CD4-positive, CD25-positive, alpha-beta regulatory T cell (primary cell): ENCODE measurements around the gene CACNA2D3. TPM values are rescaled to one million over a fixed set of nuclear protein-coding genes. Genes with fewer than 3 reads are reported as not detected.

Experiments used
- ATAC-seq, 2 donors: fragments of 150-1000 bp; cut with Tn5 transposase; one replicate each; pipeline ENCODE4 v1.10.0; 2021; ENCODE audit warnings: low read depth in 2 of 2, moderate number of reproducible peaks in 2 of 2, moderate library complexity in 1 of 2
- DNase-seq, 3 donors: peaks; one replicate each; pipeline versions ENCODE4 v3.0.0 to v3.0.0-alpha.2; 2012 to 2022; ENCODE audit warnings: mixed read lengths in 1 of 3
- H3K27ac ChIP-seq: one replicate; pipeline ENCODE4 v1.7.0; 2013; ENCODE audit warnings: mild to moderate bottlenecking, low read length; ENCODE audit not compliant: insufficient read depth, poor library complexity, severe bottlenecking
- H3K27me3 ChIP-seq: one replicate; pipeline ENCODE4 v1.7.0; 2013; ENCODE audit warnings: low read length; ENCODE audit not compliant: control insufficient read depth, insufficient read depth
- H3K36me3 ChIP-seq: one replicate; pipeline ENCODE4 v1.7.0; 2013; ENCODE audit warnings: mild to moderate bottlenecking, low read length, moderate library complexity; ENCODE audit not compliant: control insufficient read depth, insufficient read depth
- H3K4me1 ChIP-seq: 2 replicates; pipeline ENCODE4 v1.7.0; 2013; ENCODE audit warnings: mild to moderate bottlenecking, low read length; ENCODE audit not compliant: insufficient read depth, control insufficient read depth, poor library complexity, severe bottlenecking
- H3K4me3 ChIP-seq: one replicate; pipeline ENCODE4 v1.7.0; 2013; ENCODE audit warnings: low read depth, mild to moderate bottlenecking, low read length, moderate library complexity
- H3K9me3 ChIP-seq, 2 experiments: 1 replicate in 1 of 2; 2 replicates in 1 of 2; pipeline ENCODE4 v1.7.0; 2013; ENCODE audit warnings: low read length in 2 of 2, mild to moderate bottlenecking in 1 of 2, moderate library complexity in 1 of 2; ENCODE audit not compliant: control insufficient read depth in 2 of 2
- H3K27ac Mint-ChIP-seq, 3 donors: one replicate each; pipeline ENCODE4 v1.8.0; 2020 to 2022; ENCODE audit warnings: mild to moderate bottlenecking in 3 of 3, mixed read lengths in 3 of 3, moderate library complexity in 2 of 3
- H3K27me3 Mint-ChIP-seq: one replicate; pipeline ENCODE4 v1.8.0; 2022; ENCODE audit warnings: mild to moderate bottlenecking, mixed read lengths
- H3K36me3 Mint-ChIP-seq: one replicate; pipeline ENCODE4 v1.8.0; 2020; ENCODE audit warnings: mixed read lengths
- H3K4me1 Mint-ChIP-seq, 4 donors: one replicate each; pipeline ENCODE4 v1.8.0; 2020 to 2022; ENCODE audit warnings: mixed read lengths in 4 of 4, mild to moderate bottlenecking in 1 of 4
- H3K4me3 Mint-ChIP-seq, 4 donors: one replicate each; pipeline ENCODE4 v1.8.0; 2020 to 2022; ENCODE audit warnings: mild to moderate bottlenecking in 4 of 4, mixed read lengths in 4 of 4, moderate library complexity in 3 of 4
- H3K9me3 Mint-ChIP-seq, 7 donors: one replicate each; pipeline ENCODE4 v1.8.0; 2020 to 2022; ENCODE audit warnings: mixed read lengths in 7 of 7, mild to moderate bottlenecking in 3 of 7, moderate library complexity in 2 of 7
- polyA plus RNA-seq, 4 donors: library from polyadenylated mRNA; unstranded; fragments of 300-500 nt; fragmentation: Illumina TruSeq; gene quantifications; one replicate each; pipeline ENCODE4 v1.2.3, GENCODE V29; 2021
- total RNA-seq: library from RNA; stranded (reverse); gene quantifications from one replicate; pipeline ENCODE4 v1.2.3, GENCODE V29; 2022

CACNA2D3 gene
- total and polyA plus RNA-seq, 5 donors from 2014 or later, result not detected

GRCh38 chr3:54358316-54358715 is 236.0 kb downstream of the CACNA2D3 start:
- Histone ChIP-seq H3K4me1 (no peaks in the 10 kb centered on the region), H3K4me3 (no peak overlapping the region), H3K27me3 (no peaks in the 10 kb centered on the region), H3K9me3 (no peaks in the 10 kb centered on the region), H3K36me3 (no peaks in the 10 kb centered on the region), H3K27ac (no peak overlapping the region)
- Mint-ChIP-seq H3K4me3 (no peak overlapping the region), H3K36me3 (no peaks in the 10 kb centered on the region), H3K9me3 (peaks cover 0 to 4% (median 0%) of the 10 kb centered on the region in 7 donors), H3K27me3 (no peaks in the 10 kb centered on the region), H3K27ac (no peak overlapping the region), H3K4me1 (no peaks in the 10 kb centered on the region)
- DNase-seq, result no peak
- no peak for ATAC-seq

GRCh38 chr3:54358969-54359694 is 236.8 kb downstream of the CACNA2D3 start:
- Histone ChIP-seq H3K4me3 (no peak overlapping the region), H3K9me3 (no peaks in the 10 kb centered on the region), H3K4me1 (no peaks in the 10 kb centered on the region), H3K27me3 (no peaks in the 10 kb centered on the region), H3K27ac (no peak overlapping the region), H3K36me3 (no peaks in the 10 kb centered on the region)
- H3K27me3 Mint-ChIP-seq, result no peaks in the 10 kb centered on the region
- peaks cover 0 to 4% (median 0%) of the 10 kb centered on the region in 7 donors for H3K9me3 Mint-ChIP-seq
- H3K27ac Mint-ChIP-seq, result no peak overlapping the region
- no peak overlapping the region for H3K4me3 Mint-ChIP-seq
- no peaks in the 10 kb centered on the region for H3K4me1 Mint-ChIP-seq
- no peaks in the 10 kb centered on the region for H3K36me3 Mint-ChIP-seq
- DNase-seq, result no peak
- no peak for ATAC-seq

- Histone ChIP-seq H3K36me3 (no peaks in the 10 kb centered on the region), H3K27me3 (no peaks in the 10 kb centered on the region), H3K4me3 (no peak overlapping the region), H3K27ac (no peak overlapping the region), H3K9me3 (no peaks in the 10 kb centered on the region), H3K4me1 (no peaks in the 10 kb centered on the region)
- ATAC-seq (no peak), DNase-seq (no peak)
- Mint-ChIP-seq H3K4me1 (no peaks in the 10 kb centered on the region), H3K27me3 (no peaks in the 10 kb centered on the region), H3K4me3 (no peak overlapping the region), H3K9me3 (peaks cover 0 to 9% (median 0%) of the 10 kb centered on the region in 7 donors), H3K36me3 (no peaks in the 10 kb centered on the region), H3K27ac (no peak overlapping the region)
Observed at GRCh38 chr3:54360320-54360719, 238.0 kb downstream of the CACNA2D3 start.

- Mint-ChIP-seq H3K4me1 (no peaks in the 10 kb centered on the region), H3K27ac (no peak overlapping the region)
Observed at GRCh38 chr3:54361746-54362283, 239.5 kb downstream of the CACNA2D3 start.

GRCh38 chr3:54366007-54366750 is 243.8 kb downstream of the CACNA2D3 start:
- no peaks in the 10 kb centered on the region for H3K36me3 ChIP-seq
- H3K4me1 ChIP-seq, result no peaks in the 10 kb centered on the region
- no peak overlapping the region for H3K4me3 Mint-ChIP-seq
- H3K4me3 ChIP-seq, result no peak overlapping the region
- H3K4me1 Mint-ChIP-seq, result no peaks in the 10 kb centered on the region
- ATAC-seq (no peak), DNase-seq (no peak)
- no peak overlapping the region for H3K27ac Mint-ChIP-seq
- H3K9me3 ChIP-seq, result no peaks in the 10 kb centered on the region
- H3K27ac ChIP-seq, result no peak overlapping the region
- H3K36me3 Mint-ChIP-seq, result no peaks in the 10 kb centered on the region
- H3K27me3 Mint-ChIP-seq, result no peaks in the 10 kb centered on the region
- H3K27me3 ChIP-seq, result no peaks in the 10 kb centered on the region
- peaks cover 0 to 4% (median 0%) of the 10 kb centered on the region in 7 donors for H3K9me3 Mint-ChIP-seq

More at GRCh38 chr3:54361746-54362283, 239.5 kb downstream of the CACNA2D3 start:
- no peaks in the 10 kb centered on the region for H3K27me3 Mint-ChIP-seq
- no peak overlapping the region for H3K4me3 ChIP-seq
- no peak overlapping the region for H3K27ac ChIP-seq
- H3K4me1 ChIP-seq, result no peaks in the 10 kb centered on the region
- DNase-seq, result no peak
- no peak overlapping the region for H3K4me3 Mint-ChIP-seq
- peaks cover 0 to 9% (median 0%) of the 10 kb centered on the region in 7 donors for H3K9me3 Mint-ChIP-seq
- H3K9me3 ChIP-seq, result no peaks in the 10 kb centered on the region
- ATAC-seq, result no peak
- H3K36me3 Mint-ChIP-seq, result no peaks in the 10 kb centered on the region
- no peaks in the 10 kb centered on the region for H3K27me3 ChIP-seq
- H3K36me3 ChIP-seq, result no peaks in the 10 kb centered on the region

- Histone ChIP-seq H3K27ac (no peak overlapping the region), H3K36me3 (no peaks in the 10 kb centered on the region), H3K27me3 (no peaks in the 10 kb centered on the region), H3K4me3 (no peak overlapping the region), H3K9me3 (no peaks in the 10 kb centered on the region), H3K4me1 (no peaks in the 10 kb centered on the region)
- ATAC-seq (no peak), DNase-seq (no peak)
- Mint-ChIP-seq H3K4me3 (no peak overlapping the region), H3K4me1 (no peaks in the 10 kb centered on the region), H3K36me3 (no peaks in the 10 kb centered on the region), H3K27me3 (no peaks in the 10 kb centered on the region), H3K27ac (no peak overlapping the region), H3K9me3 (peaks cover 0 to 4% (median 0%) of the 10 kb centered on the region in 7 donors)
Observed at GRCh38 chr3:54366839-54367238, 244.5 kb downstream of the CACNA2D3 start.

- Mint-ChIP-seq H3K4me1 (no peaks in the 10 kb centered on the region), H3K4me3 (no peak overlapping the region), H3K36me3 (no peaks in the 10 kb centered on the region), H3K27me3 (no peaks in the 10 kb centered on the region), H3K9me3 (peaks cover 0 to 2% (median 0%) of the 10 kb centered on the region in 7 donors), H3K27ac (no peak overlapping the region)
- DNase-seq (no peak), ATAC-seq (no peak)
- Histone ChIP-seq H3K27ac (no peak overlapping the region), H3K4me3 (no peak overlapping the region), H3K4me1 (no peaks in the 10 kb centered on the region), H3K27me3 (no peaks in the 10 kb centered on the region), H3K36me3 (no peaks in the 10 kb centered on the region), H3K9me3 (no peaks in the 10 kb centered on the region)
Observed at GRCh38 chr3:54372232-54372631, 249.9 kb downstream of the CACNA2D3 start.
